ENCODE data around the gene PROX2.

Gene PROX2

GRCh38 chr14:74841230-74842207, 34.4 kb downstream of the PROX2 start:
- no peak for FAIRE-seq

- FAIRE-seq, result no peak
Observed at GRCh38 chr14:74840603-74841030, 35.3 kb downstream of the PROX2 start.

- FAIRE-seq, result no peak
Observed at GRCh38 chr14:74838166-74838565, 37.8 kb downstream of the PROX2 start.

- no peak for FAIRE-seq
Observed at GRCh38 chr14:74836251-74836960, 39.5 kb downstream of the PROX2 start.

- no peak for FAIRE-seq
Observed at GRCh38 chr14:74835645-74836250, 40.2 kb downstream of the PROX2 start.

- FAIRE-seq, result no peak
Observed at GRCh38 chr14:74834692-74835392, 41.1 kb downstream of the PROX2 start.

- no peak for FAIRE-seq
Observed at GRCh38 chr14:74832849-74833248, 43.1 kb downstream of the PROX2 start.

GRCh38 chr14:74829251-74829650, 46.7 kb downstream of the PROX2 start:
- no peak for FAIRE-seq

- no peak for FAIRE-seq
Observed at GRCh38 chr14:74826574-74826973, 49.4 kb downstream of the PROX2 start.
